H54 (cell line): ENCODE measurements around the gene CXCL9.
"Not testable (repeated sequence)": the region's sequence is repeated elsewhere in the genome, so short reads cannot be mapped to it uniquely, and the experiment has no call there.

Experiments used
- DNase-seq: peaks from one replicate; pipeline ENCODE4 v3.0.0; 2011; ENCODE audit warnings: low spot score, mixed read lengths; ENCODE audit not compliant: insufficient read length
- FAIRE-seq: peaks from 3 replicates; lab custom pipeline; 2011; peaks lifted over from hg19 to GRCh38; lab: Jason Lieb, UNC
- POLR2A ChIP-seq: IDR thresholded peaks from 2 replicates; pipeline ENCODE4 v1.6.1; 2011; ENCODE audit warnings: low read depth, mild to moderate bottlenecking, low read length

The CXCL9 gene

GRCh38 chr4:76001700-76002099, 5.6 kb downstream of the CXCL9 start:
- no peak for TF ChIP-seq POLR2A
- FAIRE-seq (no peak), DNase-seq (no peak)

- DNase-seq (no peak), FAIRE-seq (no peak)
- no peak for TF ChIP-seq POLR2A
Observed at GRCh38 chr4:76000279-76000678, 7.0 kb downstream of the CXCL9 start.

GRCh38 chr4:75998525-75999147, 8.7 kb downstream of the CXCL9 start:
- not testable (repeated sequence) for FAIRE-seq

GRCh38 chr4:75997946-75998345, 9.4 kb downstream of the CXCL9 start:
- TF ChIP-seq POLR2A: no peak
- DNase-seq (no peak), FAIRE-seq (no peak)

More at GRCh38 chr4:75998525-75999147, 8.7 kb downstream of the CXCL9 start:
- not testable (repeated sequence) for DNase-seq

- DNase-seq (no peak), FAIRE-seq (no peak)
- no peak for TF ChIP-seq POLR2A
Observed at GRCh38 chr4:75997081-75997480, 10.2 kb downstream of the CXCL9 start.

GRCh38 chr4:75995727-75996126, 11.6 kb downstream of the CXCL9 start:
- FAIRE-seq (no peak), DNase-seq (peak; percentile 4)
- no peak for TF ChIP-seq POLR2A

GRCh38 chr4:75992462-75992861, 14.8 kb downstream of the CXCL9 start:
- FAIRE-seq: no peak
- TF ChIP-seq POLR2A: no peak
- no peak for DNase-seq

- no peak for TF ChIP-seq POLR2A
- FAIRE-seq (no peak), DNase-seq (no peak)
Observed at GRCh38 chr4:75989846-75990528, 17.3 kb downstream of the CXCL9 start.

GRCh38 chr4:75985116-75985515, 22.2 kb downstream of the CXCL9 start:
- FAIRE-seq (peak; percentile 85), DNase-seq (peak; percentile 47)
- no peak for TF ChIP-seq POLR2A

GRCh38 chr4:75980576-75980975, 26.7 kb downstream of the CXCL9 start:
- no peak for TF ChIP-seq POLR2A
- FAIRE-seq (no peak), DNase-seq (no peak)

GRCh38 chr4:75976177-75976576, 31.1 kb downstream of the CXCL9 start:
- no peak for TF ChIP-seq POLR2A
- FAIRE-seq: no peak
- DNase-seq: no peak

GRCh38 chr4:75973766-75974165, 33.5 kb downstream of the CXCL9 start:
- no peak for FAIRE-seq
- no peak for DNase-seq
- TF ChIP-seq POLR2A: no peak

GRCh38 chr4:75968084-75968483, 39.2 kb downstream of the CXCL9 start:
- DNase-seq: no peak
- no peak for TF ChIP-seq POLR2A
- no peak for FAIRE-seq

GRCh38 chr4:75963558-75963957, 43.8 kb downstream of the CXCL9 start:
- TF ChIP-seq POLR2A: no peak
- FAIRE-seq (no peak), DNase-seq (no peak)

- not testable (repeated sequence) for DNase-seq, FAIRE-seq
Observed at GRCh38 chr4:75962072-75962471, 45.2 kb downstream of the CXCL9 start.

GRCh38 chr4:75958546-75958945, 48.8 kb downstream of the CXCL9 start:
- FAIRE-seq, DNase-seq: not testable (repeated sequence)

GRCh38 chr4:75954811-75955210, 52.5 kb downstream of the CXCL9 start:
- DNase-seq: not testable (repeated sequence)

More at GRCh38 chr4:75954811-75955210, 52.5 kb downstream of the CXCL9 start:
- not testable (repeated sequence) for FAIRE-seq
